GM18868 (cell line): ENCODE measurements around the gene KDM3A.

Experiments
- ATAC-seq: cut with Tn5 transposase; IDR thresholded peaks from one replicate; pipeline ENCODE4 v1.9.1; 2021; ENCODE audit warnings: mild to moderate bottlenecking, moderate library complexity; ENCODE audit not compliant: unreplicated experiment

Gene KDM3A, protein sequence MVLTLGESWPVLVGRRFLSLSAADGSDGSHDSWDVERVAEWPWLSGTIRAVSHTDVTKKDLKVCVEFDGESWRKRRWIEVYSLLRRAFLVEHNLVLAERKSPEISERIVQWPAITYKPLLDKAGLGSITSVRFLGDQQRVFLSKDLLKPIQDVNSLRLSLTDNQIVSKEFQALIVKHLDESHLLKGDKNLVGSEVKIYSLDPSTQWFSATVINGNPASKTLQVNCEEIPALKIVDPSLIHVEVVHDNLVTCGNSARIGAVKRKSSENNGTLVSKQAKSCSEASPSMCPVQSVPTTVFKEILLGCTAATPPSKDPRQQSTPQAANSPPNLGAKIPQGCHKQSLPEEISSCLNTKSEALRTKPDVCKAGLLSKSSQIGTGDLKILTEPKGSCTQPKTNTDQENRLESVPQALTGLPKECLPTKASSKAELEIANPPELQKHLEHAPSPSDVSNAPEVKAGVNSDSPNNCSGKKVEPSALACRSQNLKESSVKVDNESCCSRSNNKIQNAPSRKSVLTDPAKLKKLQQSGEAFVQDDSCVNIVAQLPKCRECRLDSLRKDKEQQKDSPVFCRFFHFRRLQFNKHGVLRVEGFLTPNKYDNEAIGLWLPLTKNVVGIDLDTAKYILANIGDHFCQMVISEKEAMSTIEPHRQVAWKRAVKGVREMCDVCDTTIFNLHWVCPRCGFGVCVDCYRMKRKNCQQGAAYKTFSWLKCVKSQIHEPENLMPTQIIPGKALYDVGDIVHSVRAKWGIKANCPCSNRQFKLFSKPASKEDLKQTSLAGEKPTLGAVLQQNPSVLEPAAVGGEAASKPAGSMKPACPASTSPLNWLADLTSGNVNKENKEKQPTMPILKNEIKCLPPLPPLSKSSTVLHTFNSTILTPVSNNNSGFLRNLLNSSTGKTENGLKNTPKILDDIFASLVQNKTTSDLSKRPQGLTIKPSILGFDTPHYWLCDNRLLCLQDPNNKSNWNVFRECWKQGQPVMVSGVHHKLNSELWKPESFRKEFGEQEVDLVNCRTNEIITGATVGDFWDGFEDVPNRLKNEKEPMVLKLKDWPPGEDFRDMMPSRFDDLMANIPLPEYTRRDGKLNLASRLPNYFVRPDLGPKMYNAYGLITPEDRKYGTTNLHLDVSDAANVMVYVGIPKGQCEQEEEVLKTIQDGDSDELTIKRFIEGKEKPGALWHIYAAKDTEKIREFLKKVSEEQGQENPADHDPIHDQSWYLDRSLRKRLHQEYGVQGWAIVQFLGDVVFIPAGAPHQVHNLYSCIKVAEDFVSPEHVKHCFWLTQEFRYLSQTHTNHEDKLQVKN (N-terminal part only)

DNA sequence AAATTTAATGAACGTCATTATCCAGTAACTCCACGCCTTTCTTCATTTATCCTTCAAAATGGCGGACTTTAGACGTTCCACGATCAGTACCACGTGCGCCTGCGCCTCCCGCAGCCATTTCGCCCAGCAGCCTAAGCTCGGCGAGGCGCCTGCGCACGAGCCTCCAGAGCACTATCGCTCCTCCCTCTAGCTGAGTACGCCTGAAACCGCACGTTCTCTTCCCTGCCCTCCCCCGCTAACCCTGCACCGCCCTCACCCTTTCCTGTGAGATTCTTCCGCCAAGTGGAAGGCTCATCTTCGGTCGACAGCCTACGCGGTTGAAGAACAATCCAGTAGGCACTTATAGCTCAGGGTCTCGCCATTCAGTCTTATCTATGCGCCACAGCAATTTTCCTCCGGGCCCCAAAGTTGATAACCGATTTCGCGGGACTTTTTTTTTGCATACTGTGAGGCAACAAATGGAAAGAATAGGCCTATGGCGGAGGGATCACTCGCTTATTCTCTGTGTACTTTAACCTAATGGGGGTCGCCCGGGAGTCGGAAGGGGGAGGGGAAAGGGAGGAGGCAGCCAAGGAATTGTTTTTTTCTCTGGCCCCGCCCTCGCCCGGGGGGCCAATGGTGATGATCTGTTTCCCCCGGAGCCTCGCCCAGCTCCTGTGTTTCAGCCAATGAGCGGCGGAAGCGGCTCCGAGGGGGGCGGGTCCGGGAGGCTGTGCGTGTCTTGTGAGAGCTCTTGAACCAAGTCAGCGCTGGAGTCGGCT is at the start of gene KDM3A:
TSS of gene KDM3A (plus strand) at position 741 of the 761 bp plus-strand sequence. CDS start 677 bp downstream, outside the sequence.
- peak; percentile 80 for ATAC-seq

DNA sequence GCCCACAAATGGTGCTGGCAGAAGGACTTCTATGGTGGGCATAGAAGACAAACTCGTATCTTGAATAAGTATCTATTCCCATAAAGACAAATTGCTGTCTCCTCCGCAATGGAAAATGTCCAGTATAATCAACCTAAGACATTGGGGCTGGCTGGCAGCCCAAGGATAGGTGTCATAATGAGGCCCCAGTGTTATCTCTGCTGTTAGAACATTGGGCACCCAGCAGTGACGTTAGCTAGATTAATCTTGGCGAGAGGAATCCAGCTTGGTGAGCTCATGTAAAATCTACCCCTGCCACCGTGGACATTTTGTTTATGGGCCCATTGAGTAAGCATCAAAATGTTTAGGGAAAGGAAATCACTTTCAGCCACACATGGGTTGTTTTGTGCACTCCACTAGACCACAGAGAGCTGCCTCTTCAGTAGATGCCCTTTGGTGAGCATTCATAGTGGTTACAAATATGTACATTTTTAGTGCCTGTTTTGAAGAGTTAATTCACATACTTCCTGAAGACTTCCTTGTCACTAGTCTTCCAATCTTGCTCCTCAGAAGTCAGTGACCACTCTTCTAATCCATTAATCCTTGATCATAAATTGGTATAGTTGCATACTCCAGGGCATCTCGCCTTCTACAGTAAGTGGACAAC is 48.2 kb upstream of the KDM3A start:
- no peak for ATAC-seq

DNA sequence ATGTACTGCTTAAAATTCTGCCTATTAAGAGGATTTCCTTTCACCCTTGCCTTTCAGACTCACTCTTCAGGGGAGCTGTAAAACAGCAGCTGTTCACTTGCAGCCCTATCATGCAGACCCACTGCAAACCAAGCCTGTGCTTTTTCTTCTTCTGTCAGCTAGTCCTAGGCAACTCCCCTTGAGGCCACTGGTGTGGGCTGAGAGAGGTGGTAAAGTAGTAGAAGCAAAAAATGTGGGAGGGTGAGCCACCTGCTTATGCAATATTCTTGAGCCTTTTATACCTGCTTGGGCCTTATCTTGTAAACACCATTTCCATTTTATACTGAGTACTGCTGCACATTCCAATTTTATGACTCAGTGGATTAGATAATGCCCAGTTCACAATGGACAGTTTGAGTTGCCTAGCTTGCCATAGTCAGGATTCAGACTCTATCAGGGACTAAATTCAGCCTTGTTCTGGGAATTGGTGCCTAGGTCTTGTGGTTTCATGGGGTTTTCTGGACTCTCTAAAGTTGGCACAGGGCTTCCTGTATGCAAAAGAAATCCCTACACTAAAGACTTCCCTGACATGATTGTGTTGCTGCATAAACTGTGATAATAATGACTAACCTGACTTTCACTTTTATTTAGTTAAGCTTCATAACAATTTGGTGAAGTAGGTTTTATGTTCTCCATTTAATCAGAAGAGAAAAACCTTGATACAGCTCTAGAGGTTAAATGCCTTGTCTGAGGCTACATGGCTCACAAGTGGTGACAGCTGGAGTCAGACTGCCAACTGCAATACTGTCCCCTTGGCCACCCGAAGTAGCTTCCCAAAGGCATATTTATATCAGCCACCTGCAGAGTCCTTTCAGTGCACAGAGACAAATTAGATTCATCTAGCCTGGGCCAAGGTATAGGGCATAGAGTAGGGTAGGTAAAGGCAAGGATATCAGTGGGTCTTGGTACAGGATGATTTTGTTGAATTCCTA is 47.4 kb upstream of the KDM3A start:
- no peak for ATAC-seq

DNA sequence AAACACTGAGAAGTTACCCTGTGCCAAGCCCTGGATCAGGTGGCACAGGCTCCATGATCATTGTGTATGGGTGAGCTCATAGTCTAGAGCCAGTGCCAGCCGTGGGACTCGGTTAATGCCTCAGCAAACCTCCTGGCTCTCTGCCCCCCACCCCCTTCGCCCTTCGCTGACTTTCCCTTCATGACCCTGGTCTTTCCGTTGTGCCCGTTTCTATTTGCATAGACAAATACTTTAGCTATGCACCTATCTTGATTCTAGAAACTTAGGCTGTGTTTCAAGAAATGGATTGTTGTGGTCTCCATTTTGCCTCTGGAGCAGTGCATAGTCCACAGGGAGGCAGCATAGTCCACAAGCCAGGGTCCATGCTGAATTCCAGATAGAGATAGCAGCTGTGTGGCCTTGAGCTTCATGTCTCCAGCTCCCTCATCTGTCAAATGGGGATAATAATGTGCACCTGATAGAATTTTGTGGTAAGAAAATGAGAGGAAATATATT is 44.8 kb upstream of the KDM3A start:
- ATAC-seq = no peak

DNA sequence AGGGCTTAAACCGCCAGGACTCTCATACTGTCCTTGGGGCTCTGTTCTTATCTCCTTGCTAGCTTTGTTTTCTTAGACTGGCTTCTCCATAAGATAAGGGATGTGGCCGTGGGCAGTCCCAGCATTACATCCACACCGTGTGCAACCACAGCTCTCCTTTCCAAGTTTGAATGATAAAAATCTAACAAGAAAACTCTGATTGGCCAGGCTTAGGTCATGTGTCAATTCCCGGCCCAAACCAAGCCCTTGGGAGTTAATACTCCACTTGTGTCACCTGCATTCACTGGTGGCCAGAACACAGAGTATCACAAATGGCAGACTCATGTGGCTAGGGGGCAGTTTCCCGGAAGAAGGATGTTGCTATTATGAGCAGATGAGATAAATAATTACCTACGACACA is 43.2 kb upstream of the KDM3A start:
- no peak for ATAC-seq

DNA sequence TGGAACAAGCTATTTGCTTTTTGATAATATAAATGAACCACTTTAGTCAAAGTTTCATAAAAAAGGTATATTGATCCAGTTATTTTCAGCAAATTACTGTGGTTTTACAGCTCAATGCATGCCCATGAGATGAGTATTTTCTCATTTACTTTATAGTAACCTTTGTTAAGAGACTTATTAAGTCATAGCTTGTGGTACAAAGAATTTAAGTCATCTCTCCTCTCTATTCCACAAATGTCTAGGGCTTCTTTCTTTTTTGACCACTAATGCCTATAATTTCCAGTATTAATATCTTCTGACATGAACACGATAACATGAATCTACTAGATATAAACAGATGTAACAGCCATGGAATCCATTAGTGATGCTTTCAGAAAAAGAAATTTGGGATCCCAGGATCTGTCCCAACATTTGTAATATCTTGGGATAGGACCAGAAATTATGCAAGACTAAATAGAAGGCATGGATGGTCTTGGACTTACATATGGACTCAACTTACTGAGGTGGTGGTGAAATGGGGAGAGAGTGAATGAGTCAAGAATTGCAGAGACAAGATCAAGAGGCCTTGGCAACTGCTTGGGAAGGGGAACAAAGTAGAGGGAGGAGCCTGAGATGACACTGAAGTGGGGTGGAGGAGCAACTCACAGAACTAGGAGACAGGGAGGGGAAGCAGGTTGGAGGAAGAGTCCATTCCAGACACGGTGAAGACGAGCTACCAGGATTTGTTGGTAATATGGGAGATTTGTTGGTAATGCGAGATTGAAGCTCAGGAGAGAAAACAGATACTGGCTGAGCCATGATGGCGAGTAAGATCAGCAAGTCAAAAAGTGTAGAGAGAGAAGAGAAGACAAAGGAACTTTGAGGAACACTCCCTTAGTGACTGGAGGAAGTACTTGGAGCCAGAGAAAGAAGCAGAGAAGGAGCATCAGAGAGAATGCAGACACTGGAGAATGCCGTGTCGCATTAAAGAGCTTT is 42.4 kb upstream of the KDM3A start:
- no peak for ATAC-seq

DNA sequence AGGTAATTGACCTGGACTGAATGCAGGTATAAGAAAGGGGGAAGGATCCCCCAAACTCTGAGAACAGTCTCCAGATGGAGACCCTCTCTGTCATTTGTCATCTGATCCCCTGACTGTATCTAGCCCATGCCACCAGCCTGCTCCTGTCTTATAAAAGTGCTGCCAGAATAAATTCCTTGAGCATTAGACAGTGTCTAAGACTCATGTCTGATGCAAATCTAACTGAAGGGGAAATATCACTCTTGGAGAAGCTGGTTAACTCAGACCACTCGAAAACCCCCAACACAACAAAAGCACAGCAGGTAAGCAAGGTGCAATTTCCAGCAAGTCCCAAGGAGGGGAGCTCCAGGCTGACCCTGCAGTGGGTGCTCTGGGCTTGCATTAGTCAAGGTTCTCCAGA is 40.9 kb upstream of the KDM3A start:
- ATAC-seq = no peak

DNA sequence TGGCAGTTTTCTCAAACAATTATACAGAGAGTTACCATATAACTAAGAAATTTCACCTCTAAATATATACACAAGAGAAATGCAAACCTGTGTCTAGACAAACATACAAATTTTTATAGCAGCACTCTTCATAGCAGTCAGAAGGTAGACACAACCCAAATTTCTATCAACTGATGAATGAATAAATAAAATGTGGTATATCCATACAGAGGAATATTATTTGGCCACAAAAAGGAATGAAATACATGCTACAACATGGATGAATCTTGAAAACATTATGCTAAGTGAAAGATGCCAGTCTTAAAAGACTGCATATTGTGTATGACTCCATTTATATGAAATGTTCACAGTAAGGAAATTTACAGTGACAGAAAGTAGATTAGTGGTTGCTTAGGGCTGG is 30.6 kb upstream of the KDM3A start:
- ATAC-seq = no peak

DNA sequence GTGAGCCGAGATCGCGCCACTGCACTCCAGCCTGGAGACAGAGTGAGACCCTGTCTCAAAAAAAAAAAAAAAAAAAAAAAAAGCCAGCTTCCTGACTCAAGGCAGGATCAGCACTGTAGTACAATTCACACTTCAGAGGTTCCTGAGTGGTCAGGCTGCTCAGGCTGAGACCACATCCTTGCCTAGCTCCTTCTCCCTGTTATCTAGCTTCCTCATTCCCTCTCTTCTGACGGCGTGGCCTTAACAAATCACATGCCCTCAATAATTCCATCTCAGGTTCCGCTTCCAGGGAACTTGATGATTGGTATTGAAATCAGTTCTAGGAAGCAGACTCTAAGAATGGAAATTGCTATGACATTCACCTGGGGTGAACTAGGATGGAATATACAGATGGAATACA is 29.8 kb upstream of the KDM3A start:
- no peak for ATAC-seq

DNA sequence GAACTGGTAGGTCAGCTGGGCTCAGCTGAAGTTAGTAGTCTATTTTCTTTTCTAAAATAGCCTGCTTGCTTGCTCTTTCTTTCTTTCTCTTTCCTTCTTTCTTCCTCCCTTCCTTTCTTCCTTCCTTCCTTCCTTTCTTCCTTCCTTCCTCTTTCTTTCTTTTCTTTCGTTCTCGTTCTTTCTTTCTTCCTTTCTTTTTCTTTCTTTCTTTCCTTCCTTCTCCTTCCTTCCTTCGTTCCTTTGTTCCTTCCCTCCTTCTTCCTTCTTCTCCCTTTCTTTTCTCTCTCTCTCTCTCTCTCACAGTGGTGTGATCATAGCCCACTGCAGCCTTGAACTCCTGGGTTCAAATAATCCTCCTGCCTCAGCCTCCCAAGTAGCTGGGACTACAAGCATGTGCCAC is 29.2 kb upstream of the KDM3A start:
- no peak for ATAC-seq

DNA sequence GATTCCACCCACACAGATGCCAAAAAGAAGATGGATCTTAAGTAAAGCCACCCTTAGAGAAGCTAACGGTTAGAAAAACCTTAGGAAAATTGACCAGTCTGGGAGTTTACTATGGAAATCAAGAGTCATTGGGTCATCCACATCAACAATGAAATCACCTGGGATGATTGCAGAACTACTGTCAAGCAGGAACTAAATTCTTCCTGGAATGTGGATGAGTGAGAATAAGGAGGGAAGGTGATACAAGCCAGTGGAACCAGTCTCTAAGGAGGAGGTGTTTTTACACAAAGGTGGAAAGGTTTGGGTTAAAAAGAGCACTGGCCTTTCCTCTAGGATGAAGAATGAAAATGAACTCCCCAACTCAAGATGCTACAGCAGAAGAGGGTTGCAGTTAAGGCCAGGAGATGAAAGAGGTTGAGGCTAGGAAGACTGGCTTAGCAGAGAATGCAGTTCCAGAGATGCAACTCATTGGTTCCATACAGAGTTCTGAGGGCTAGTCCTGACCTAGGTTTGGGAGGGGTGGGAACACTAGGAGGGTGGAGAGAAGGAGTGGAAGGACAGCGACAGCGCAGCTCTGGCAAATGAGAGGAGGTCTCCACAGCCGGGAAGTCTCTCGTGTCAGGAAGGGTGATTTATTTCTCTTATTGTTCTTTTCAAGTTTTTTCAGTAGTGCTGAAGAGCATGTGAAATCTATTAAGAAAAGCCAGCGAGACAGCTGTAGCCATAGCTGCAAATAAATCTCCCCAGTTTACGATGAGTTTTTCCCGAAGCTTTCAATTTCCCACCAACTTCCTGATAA is 27.7 kb upstream of the KDM3A start:
- no peak for ATAC-seq

DNA sequence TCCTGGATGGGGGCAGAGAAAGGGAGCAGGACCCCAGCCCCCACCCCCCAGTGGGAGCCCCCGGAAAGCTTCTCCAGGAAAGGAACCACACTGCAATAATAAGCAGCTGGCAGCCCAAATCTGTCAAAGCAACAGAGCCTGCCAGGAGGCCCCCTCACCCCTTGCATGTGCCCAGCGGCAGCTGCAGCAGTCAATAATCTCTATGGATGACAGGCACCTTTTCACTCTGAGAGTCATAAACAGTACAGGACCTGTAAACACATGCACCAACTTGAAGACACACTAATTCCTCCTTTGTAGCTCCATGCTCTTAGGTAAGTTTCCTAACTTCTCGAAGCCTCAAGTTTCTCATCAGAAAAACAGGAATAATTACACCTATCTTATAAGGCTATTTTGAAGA is 26.2 kb upstream of the KDM3A start:
- no peak for ATAC-seq

DNA sequence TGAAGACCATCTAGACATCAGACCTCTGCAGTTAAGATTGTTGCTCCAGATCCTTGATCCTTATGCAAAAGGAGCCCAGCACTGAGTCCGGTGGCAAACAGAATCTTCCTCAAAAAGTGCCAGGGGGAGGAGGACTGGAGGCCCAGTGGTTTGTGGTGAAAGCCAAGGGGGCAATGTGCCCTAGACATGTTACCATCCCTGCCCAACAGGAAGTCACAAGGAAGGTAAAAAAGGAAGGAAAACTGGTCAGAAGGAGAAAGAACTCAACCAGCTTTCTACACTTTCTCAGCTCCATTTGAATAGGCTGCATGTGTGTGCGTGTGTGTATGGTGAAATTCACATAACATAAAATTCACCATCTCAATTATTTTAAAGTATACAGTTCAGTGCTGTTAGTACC is 25.0 kb upstream of the KDM3A start:
- ATAC-seq = no peak

DNA sequence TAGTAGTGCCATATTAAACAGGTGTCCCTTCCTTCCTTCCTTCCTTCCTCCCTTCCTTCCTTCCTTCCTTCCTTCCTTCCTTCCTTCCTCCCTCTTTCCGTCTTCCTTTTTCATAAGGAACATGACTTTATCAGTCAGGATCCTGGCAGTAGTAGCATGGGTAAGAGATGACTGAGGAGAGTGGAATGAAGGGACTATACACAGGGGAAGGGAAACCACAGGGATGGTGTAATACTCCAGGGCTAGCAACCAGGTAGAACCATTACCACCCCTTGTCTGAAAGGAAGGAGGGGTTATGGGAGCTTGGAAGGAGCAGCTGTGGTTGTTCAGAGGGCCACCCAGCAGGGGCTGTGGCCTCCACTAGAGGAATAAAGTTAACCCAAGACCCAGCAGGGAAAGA is 23.2 kb upstream of the KDM3A start:
- no peak for ATAC-seq

DNA sequence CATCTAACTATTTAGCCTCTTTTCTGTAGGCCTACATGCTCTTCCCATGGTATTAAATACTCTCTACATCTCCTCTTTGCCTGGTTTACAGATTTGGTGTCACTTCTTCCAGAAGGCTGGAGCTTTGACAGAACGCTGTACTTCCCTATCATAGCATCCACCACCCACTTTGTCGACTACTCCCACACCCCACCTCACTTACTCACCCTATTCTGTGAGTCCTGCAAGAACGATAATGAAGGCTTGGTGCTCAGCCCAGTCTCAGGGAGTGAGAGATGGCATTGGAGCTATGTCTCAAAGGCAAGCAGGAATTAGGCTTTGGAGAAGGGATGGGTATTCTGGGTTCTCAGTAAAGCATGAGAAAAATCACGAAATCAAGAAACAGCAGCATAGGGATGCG is 20.3 kb upstream of the KDM3A start:
- no peak for ATAC-seq

DNA sequence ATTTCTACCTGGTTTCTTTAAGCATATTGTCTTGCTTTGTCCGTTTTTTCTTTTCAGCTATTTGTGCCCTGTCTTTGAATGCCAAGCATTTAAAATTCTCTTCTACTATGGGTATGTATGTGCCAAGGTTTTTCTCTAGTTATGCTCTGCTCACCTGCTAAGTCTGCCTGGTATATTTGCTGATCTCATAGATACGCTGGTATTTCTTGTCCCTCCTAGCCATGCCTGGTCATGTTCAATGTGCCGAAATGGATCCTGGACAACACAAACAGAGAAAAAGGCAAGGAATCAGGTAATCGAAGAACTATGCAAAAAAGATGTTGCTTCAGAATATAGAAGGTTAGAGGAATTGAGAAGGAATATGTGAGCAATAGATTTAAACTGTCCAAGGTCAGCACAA is 14.9 kb upstream of the KDM3A start:
- no peak for ATAC-seq

DNA sequence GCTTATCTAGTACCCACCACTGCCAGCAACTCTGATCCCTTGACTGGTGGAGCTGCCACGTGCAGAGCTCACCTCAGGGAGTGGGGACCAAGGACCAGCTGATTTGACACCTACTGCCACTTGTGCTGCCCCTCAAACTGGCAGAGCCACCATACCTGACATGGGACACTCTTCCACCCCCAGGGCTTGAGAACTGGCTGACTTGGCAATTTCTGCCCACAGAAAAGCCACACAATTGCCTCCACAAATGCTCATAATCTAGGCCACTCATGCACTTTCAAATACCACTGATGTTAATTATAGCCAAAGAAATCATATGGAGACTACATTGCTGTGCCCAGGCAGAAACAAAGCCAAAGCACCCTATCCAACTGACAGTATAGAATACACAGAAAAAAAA is 11.8 kb upstream of the KDM3A start:
- ATAC-seq = no peak
